ENCODE measurements around the gene MTCL1.

Gene MTCL1

DNA sequence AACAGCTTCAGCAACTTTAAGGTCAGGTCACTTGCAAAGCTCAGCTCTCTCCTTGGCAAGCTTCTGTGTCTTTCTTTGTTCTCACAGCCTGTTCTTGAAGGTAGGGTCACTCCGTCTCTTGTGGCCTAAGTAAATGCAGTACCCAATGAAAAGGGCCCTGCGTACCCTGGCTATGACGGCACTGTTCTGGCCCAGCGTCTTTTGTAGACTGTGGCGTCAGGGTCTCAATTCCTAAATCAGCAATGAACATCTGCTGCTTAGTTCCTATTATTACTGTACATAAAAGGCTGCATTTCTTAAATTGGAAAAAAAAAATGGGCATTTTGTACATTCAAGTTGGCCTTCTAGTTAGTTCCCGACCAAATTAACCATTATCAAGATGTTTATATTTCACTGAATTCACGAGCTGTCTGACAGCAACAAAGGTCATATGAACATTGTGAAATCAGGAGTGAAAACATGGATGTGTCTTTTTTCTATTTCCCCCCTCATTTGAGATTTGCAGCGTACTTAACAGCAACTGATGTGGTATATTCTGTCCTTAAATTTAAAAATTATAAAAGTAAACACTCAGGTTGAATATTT, 17.0 kb upstream of the MTCL1 start:
- DNase-seq (ENCODE audit: low read depth in 2 of 2): no peak

DNA sequence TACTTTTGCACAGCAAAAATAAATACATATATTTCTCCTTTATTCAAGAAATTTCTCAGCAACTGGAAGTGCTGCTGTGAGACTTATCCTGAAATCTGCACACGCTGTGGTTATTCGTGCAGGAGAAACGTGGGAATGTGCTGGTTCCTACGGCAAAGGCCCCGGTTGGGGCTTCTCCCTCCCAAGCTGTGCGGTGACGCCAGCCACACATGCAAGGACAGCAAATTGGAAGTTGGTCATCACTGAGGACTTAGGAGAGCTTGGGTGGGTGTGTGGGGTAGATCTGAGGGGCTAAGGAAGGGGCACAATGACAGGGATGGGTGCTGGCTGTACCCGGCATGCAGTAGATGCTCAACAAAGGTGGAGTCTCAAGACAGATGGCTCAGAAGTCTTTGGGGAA, 16.5 kb upstream of the MTCL1 start:
- DNase-seq (ENCODE audit: low read depth in 2 of 2): no peak

DNA sequence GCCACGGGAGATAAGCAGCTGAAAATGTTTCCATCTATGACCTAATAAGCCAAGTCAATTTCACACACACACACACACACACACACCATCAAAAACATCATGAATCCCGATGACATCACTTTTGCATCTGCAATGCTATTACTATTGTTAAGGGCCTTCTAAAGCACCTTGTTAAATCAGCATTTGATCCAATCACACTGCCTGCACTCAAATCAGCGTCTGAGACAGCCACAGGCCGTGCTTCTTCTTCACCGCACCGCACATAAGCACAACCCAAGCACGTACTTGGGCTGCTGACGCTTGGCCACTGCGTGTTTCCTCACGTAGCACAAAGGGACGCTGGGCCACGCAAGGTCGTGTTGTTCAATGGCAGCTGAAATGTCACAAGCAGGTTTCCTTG, 15.8 kb upstream of the MTCL1 start:
- DNase-seq (ENCODE audit: low read depth in 2 of 2): no peak

DNA sequence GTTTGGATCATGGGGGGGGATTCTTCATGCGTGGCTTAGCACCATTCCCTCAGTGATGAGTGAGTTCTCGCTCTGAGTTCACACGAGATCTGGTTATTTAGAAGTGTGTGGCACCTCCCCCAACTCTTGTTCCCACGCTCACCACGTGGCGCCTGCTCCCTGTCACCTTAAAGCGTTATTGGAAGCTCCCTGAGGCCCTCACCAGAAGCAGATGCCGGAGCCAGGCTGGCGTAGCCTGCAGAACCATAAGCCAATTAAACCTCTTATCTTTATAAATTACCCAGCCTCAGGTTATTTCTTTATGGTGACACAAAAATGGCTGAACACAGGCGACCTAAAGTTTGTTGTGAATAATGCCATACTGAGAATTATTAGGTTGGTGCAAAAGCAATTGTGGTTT, 10.5 kb upstream of the MTCL1 start:
- no peak for DNase-seq (ENCODE audit: low read depth in 2 of 2)

DNA sequence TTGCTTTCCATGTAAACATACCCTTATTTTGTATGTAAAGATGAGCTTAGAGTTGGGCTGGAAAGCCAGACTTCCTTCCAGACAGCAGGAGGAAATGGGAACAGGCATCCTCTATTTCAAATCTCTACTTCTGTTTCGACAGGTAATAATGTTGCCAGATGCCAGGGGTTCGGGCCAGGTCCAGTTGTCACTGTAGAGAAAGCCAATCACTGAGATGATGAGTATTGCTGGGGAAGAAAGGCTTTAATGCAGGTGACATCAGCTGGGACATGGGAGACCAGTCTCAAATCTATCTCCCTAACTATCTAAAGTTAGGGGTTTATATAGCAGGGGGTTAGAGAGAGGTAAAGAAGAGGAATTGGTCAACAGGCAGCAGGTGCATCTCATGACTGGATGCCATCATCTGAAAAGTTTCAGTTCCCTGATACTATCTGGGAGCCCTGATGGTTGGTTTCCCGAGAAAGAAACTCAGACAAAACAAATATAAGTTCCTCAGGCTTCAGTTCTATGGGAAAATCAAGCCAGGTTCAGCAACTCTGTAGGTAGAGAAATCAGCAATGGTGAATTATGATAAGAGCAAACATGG, 9.3 kb upstream of the MTCL1 start:
- DNase-seq (ENCODE audit: low read depth in 2 of 2): no peak

DNA sequence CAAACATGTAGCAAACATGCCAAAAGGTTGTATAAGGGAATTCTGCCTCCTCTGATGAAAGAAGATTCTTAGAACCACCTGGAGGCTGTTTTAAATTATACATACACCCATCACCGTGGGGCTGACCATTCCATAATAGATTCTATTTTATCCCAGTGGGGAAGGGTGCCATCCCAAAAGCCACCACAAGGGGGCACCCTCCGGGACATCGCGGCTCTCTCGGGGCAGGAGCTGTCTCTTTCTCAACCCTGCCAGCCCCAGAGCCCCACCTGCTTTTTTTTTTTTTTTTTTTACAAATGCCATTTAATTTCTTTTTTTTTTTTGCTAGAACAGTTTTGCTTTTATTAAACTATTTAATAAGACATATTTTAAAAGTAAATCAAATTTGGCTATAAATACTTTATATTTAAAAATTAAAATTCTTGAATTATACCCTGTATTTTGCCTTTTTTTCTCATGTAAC, 8.6 kb upstream of the MTCL1 start:
- DNase-seq (ENCODE audit: low read depth in 2 of 2): peak; percentile 40 to 57

DNA sequence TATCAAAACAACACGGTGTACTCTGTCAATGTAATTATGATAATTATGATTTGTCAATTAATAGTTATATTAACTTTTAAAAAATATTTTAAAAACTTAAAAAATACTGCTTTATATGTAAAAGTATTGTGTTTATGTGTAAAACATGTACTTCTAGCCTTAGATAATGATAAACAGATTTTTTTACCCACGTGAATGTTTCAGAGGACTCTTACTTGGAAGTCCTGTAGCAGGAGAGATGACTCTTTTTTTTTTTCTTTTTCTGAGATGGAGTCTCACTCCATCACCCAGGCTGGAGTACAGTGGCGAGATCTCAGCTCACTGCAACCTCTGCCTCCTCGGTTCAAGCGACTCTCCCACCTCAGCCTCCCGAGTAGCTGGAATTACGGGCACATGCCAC, 6.2 kb upstream of the MTCL1 start:
- DNase-seq (ENCODE audit: low read depth in 2 of 2): no peak

DNA sequence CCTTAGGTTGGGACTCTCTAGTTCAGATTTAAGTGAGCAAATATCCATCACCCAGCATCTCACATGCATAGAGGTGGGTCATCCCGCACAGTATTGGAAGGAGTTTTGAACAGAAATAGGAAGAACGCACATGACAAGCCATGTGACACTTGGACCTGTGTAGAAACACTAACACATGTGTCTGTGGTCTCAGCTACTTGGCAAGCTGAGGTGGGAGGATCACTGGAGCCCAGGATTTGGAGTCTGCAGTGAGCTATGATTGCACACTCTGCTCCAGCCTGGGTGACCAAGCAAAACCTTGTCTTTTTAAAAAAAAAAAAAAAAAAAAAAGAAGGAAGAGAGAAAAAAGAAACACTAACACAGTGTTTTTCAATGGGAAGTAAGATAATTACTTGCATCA, 5.4 kb upstream of the MTCL1 start:
- no peak for DNase-seq (ENCODE audit: low read depth in 2 of 2)

DNA sequence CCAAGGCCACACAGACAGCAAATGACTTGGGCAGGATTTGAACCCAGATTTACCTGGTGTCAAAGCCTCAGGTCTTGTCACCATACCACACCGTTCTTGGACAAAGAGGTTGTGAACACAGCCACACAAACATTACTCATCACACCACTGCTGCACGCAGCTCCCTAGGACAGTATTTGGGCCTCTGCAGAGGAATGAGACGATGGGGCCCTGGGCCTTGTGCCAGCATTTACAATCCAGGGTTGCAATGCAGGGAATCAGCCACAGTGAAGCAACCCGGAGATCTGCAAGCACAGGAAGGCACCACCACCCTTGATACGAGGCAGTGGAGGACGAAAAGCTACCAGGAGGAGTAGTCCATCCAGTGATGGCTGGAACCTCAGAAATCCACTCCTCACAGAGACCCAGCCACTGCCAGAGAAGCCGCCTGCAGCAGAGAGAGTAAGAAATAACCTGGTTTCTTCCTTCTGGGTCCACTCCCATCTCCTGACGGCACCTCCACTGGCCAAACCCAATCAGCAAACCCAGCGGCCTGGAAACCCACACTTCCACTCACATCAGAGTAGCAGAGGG, 3.7 kb upstream of the MTCL1 start:
- DNase-seq (ENCODE audit: low read depth in 2 of 2): no peak

DNA sequence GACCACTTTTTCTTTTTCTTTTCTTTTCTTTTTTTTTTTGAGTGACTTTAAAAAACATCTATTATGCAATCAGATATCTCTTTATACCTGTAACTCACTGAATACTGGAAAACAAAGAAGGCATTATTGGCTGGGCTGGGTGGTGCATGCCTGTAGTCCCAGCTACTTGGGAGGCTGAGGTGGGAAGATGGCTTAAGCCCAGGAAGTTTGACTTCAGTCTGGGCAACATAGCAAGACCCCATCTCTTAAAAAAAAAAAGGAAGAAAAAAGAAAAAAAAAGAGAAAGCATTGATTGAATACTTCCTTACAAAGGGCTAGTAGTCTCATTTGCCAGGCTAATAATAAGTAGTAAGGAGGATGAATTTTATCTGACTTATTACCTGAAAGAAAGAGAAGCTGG, 2.7 kb upstream of the MTCL1 start:
- no peak for DNase-seq (ENCODE audit: low read depth in 2 of 2)

DNA sequence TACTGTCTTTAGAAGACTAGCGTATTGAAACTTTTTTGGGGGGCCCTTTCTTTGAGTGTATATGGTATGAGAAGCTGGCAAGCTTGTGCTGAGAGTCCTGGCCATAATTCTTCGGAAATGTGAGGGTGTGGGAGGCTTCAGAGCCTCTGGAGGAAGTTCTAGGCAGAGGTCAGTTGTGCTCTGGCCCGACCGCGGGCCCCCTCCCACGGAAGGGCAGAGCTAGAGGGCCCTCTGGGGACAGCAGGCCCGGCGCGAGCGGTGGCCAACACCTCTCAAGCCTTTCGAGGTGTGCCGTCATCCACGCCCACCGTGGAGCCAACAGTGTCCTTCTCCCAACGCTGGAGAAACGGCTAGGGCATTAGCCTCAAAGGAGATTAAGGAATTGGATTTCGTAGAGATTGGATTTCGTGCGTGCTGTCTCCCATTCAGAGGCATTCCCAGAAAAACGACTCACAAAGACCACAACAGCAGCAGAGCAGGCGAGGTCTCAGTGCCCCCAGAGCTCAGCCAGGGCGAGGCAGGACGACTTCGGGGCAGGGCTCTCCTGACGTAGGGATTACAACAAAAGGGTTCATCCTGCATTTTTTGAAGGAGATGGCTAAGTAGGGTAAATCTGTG, 2.2 kb upstream of the MTCL1 start:
- no peak for DNase-seq (ENCODE audit: low read depth in 2 of 2)

DNA sequence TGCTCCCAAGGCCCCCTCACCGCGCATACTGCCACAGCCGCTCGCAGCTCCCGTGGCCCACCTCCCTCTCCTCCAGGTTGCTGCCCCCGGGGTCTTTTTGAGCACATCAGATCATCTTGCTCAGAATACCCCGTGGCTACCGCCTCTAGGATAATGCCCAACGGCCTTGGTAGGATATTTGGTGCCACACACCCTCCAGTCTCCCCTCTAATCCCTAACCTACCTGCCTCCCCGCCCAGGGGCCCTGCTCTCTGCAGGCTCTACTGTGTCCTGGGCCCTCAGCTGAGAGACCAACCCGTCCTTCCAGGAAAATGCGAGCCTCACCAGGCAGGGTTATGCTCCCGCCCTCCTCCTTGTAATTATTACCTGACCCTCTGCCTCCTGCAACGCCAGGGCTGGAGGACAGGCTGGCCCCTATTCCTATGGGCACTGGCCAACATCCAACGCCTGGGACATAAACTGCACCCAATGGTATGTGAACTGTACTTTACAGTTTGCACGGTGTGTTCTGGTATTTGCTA, 1.5 kb upstream of the MTCL1 start:
- DNase-seq (ENCODE audit: low read depth in 2 of 2): no peak

DNA sequence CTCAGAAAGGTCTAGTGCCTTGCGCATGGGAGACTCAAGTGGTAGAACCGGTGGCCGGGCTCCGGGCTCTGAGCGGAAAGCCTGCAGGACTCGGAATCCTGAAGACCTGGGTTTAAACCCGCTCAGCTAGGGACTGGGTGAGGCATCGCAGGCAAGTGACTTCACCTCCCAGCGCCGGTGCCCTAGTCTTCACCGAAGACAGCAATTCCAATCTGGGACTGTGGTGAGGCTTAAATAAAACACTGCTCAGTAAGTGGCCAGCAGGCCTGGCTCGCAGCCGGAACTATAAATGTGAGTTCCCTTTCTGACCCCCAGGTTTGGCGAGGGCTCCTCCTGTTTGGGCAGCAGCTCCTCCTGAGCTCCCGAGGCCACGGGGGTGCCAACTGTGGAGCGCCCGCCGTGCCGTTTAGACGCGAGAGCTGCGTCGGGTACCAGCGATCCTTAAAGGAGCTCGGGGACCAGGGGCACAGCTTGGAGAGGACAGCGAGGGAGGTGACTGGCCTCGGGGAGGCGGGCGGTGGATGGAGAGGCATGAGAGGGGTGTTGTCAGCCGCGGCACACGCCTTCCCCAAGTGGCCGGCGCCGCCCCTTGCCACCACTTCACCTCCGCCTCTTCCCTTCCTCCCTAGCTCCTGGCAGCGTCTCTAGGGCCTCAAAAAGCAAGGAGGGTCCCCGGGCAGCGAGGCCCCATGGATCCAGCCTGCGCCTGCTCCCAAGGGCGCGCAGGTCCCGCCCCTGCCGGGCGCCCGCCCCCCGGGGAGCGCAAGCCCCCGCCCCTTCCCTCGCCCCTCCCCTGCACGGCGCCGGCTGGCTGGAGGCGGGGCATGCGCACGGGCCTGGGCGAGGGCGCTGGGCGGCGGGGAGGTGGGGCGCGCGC, 757 bp upstream of the MTCL1 start:
- DNase-seq (ENCODE audit: low read depth in 2 of 2): peak; percentile 61 to 85

DNA sequence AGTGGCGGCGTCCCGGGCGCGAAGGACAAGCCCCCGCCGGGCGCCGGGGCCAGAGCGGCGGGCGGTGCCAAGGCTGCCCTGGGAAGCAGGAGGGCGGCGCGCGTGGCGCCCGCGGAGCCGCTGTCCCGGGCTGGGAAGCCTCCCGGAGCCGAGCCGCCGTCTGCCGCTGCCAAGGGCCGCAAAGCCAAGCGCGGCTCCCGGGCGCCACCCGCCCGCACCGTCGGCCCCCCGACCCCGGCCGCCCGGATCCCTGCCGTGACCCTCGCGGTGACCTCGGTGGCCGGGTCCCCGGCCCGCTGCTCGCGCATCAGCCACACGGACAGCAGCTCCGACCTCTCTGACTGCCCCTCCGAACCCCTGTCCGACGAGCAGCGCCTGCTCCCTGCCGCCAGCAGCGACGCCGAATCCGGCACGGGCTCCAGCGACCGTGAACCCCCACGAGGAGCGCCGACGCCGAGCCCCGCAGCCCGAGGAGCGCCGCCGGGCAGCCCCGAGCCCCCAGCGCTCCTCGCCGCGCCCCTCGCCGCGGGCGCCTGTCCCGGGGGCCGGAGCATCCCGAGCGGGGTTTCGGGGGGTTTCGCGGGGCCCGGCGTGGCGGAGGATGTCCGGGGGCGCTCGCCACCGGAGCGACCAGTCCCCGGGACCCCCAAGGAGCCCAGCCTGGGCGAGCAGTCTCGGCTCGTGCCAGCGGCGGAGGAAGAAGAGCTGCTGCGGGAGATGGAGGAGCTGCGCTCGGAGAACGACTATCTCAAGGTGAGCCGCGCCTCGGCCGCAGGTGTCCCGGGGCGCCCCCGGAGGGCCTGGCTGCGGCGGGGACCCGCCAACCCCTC, 820 bp downstream of the MTCL1 start:
- no peak for DNase-seq (ENCODE audit: low read depth in 2 of 2)

DNA sequence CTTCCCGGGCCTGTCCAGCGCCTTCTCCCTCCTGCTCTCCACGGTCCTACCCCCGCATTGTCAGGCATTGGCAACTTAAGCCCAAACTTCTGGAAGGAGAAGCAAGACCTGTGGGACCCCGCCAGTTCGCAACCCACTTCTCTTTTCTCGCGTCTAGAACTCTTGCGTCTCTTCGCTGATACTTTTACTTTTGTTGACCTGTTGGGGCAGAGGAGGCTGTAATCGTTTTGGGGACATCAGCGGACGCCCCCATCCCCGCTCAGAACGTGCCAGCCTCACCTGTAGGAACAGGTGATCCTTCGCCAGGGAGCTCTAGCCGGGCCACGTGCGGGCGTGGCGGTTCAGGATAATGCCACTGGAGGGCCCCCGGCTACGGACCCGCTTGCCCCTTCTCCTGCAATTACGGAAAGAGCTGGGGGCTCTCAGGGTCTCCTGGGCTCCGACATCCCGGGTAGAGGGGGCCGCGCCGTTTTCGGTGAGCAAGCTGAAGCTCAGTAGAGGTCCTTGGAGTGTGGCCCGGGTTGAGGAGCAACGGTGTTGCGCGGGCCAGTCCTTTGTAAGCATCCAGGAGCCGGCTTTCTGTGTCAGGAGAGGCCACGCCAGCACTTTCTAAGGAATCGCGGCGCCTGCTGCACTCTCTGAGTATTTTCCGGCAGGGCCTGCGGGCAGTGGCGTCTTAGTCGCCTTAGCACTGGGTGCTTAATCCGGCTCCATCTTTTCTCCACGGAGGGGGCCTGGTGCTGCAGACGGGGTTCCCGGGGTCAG, 1.6 kb downstream of the MTCL1 start:
- no peak for DNase-seq (ENCODE audit: low read depth in 2 of 2)

DNA sequence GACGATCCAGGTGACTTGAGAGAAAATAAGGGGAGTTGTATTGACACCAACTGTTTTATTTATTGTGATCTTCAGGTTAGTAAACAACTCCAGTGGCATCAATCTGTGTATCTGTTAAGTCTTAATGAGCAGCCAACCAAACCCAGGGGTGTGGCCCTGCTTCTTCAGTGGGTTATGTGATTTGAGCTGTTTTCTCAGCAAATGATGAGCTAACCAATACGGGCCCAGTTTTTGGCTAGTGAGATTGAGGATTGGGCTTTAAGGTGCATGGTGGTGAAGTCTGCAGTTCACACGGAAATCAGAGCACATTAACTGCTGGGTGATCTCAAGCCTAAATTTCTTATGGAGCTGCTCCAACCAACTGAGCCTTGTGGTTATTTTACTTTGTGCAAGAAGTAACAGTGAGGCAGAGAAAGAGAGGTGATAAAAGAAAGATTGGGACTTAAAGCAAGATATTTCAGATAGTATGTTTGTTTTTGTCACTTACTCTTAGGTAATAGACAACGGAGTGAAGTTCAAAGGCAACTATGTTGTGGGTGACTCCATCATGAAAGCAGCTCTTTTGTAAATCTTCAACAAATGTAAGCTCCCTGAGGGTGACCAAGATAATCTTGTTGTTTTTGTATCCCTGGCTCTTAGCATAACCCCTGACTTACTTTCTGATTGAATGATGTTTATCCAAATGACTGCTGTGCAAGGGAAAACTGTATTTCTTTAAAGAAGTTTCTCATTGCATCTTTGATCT, 2.4 kb downstream of the MTCL1 start:
- no peak for DNase-seq (ENCODE audit: low read depth in 2 of 2)

DNA sequence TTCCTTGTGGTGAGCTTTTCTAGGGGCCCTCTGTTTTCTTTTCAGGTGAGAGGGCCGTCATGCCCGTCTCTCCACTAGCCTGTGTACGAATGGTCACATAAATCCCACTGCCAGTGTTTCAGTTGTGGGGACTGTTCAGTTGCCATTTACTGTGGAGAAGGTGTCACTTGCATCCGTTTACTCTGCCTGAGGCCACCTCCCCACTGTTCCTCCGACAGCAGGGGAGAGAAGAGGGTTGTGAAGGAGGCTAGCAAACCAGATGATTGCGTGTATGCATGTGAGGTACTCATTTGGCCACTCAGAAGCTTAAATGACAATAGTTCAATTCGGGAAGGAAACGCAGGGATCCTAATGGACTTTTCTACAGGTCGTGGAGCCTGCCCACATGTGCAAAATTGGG, 3.3 kb downstream of the MTCL1 start:
- DNase-seq (ENCODE audit: low read depth in 2 of 2): no peak

DNA sequence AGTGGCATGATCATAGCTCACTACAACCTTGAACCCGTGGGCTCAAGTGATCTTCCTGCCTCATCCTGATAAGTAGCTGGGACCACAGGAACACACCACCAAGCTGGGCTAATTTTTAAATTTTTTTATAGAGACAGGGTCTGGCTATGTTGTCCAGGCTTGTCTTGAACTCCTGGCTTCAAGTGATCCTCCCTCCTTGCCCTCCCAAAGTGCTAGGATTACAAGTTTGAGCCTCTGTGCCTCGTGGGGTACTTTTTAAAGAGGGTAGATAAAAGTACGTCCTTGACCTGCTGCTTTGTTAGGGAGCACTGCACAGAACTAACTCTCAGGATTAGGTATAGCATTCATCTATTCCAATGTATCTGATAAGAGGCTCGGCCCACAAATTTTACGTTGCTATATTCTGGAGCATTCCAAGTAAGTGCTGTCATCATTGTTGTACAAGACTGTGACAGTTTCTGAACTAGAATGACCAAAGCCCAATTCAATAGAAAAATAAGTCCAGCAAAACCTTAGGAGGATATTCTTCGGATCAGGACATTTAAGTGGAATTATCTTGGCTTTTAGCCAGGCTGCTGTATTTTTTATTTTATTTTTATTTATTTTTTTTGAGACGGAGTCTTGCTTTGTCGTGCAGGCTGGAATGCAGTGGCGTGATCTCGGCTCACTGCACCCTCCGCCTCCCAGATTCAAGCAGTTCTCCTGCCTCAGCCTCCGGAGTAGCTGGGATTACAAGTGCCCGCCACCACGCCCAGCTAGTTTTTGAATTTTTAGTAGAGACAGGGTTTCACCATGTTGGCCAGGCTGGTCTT, 4.1 kb downstream of the MTCL1 start:
- no peak for DNase-seq (ENCODE audit: low read depth in 2 of 2)

DNA sequence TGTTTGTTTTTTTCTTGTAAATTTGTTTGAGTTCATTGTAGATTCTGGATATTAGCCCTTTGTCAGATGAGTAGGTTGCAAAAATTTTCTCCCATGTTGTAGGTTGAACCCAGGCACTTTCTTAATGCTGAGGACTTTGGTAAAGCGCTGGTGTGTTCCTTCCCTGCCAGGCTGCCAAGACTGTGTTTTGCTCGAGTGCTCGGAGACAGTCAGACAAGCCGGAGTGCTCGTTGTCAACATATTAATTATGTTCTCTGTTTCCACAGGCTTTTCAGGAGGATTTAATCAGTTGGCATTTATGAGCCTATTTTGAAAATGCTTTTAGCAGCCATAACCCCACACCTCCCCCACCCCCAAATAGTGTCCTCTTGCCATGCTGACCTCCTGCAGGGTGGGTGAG, 6.4 kb downstream of the MTCL1 start:
- no peak for DNase-seq (ENCODE audit: low read depth in 2 of 2)
